ENCODE data around the gene PTPRH.

PTPRH gene

GRCh38 chr19:55247621-55248099 lies 38.4 kb upstream of the PTPRH start:
- Histone ChIP-seq H3K36me3 (ENCODE audit: insufficient read depth, low read length) (peaks cover 25% of the 10 kb centered on the region; the same call in 1 of the 2 replicates), H3K9me3 (ENCODE audit: low read depth, low read length) (no peaks in the 10 kb centered on the region), H3K4me3 (no peak overlapping the region), H3K9ac (ENCODE audit: insufficient read length) (no peak overlapping the region), H3K27ac (no peak overlapping the region)
- TF ChIP-seq EZH2 (IDR thresholded peaks at IDR 0.05) (no peak), POLR2AphosphoS5 (IDR thresholded peaks at IDR 0.05; ENCODE audit: borderline replicate concordance, low read depth, low read length) (no peak), FOXP2 (optimal IDR thresholded peaks at IDR 0.05; ENCODE audit: control extremely low read depth, extremely low read length, insufficient read depth) (no peak)
- no peak for DNase-seq (ENCODE audit: low read depth, low spot score)

GRCh38 chr19:55246462-55247451 lies 37.5 kb upstream of the PTPRH start:
- Histone ChIP-seq H3K9me3 (ENCODE audit: low read depth, low read length) (no peaks in the 10 kb centered on the region), H3K36me3 (ENCODE audit: insufficient read depth, low read length) (peaks cover 34% of the 10 kb centered on the region), H3K4me3 (no peak overlapping the region), H3K9ac (ENCODE audit: insufficient read length) (no peak overlapping the region), H3K27ac (no peak overlapping the region)
- no peak for DNase-seq (ENCODE audit: low read depth, low spot score)
- TF ChIP-seq POLR2AphosphoS5 (IDR thresholded peaks at IDR 0.05; ENCODE audit: borderline replicate concordance, low read depth, low read length) (no peak), EZH2 (IDR thresholded peaks at IDR 0.05) (no peak)

DNA sequence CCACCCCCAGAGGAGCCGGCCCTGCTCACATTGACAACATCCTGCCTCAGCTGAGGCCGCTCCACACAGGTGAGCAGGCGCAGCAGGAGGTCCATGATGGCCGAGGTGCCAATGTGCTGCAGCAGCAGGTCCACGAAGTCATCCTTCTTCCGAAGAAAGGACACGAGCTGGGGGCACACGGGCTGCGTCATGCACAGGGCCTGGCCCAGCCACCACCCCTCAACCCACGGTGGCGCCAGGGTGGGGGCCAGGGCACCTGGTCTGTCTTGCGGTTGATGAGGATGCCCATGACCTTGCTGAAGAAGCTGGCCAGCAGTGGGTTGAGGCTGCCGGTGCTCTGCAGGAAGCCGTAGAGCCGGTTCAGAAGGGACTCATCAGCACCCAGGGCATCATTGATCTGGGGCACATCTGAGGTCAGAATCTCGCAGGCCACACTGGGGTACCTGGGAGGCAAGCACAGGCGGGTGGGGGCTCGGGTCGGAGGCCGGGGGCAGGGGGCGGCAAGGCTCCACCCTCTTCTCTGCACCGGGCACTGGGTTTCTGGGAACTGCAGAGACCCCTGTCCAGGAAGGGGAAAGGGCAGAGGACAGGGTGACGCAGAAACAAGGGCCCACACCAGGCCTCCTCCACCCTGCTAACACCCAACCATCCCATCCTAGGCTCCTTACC lies 36.1 kb upstream of the PTPRH start:
- TF ChIP-seq EZH2 (IDR thresholded peaks at IDR 0.05): no peak
- TF ChIP-seq POLR2AphosphoS5 (IDR thresholded peaks at IDR 0.05; ENCODE audit: borderline replicate concordance, low read depth, low read length): no peak
- TF ChIP-seq FOXP2 (optimal IDR thresholded peaks at IDR 0.05; ENCODE audit: control extremely low read depth, extremely low read length, insufficient read depth): no peak
- Histone ChIP-seq H3K36me3 (ENCODE audit: insufficient read depth, low read length) (peaks cover 44% of the 10 kb centered on the region), H3K9me3 (ENCODE audit: low read depth, low read length) (no peaks in the 10 kb centered on the region), H3K9ac (ENCODE audit: insufficient read length) (no peak overlapping the region), H3K4me3 (no peak overlapping the region), H3K27ac (no peak overlapping the region)
- no peak for DNase-seq (ENCODE audit: low read depth, low spot score)

GRCh38 chr19:55244004-55244680 lies 34.8 kb upstream of the PTPRH start:
- DNase-seq (ENCODE audit: low read depth, low spot score): no peak
- H3K9me3 ChIP-seq (ENCODE audit: low read depth, low read length): no peaks in the 10 kb centered on the region
- peaks cover 54% of the 10 kb centered on the region for H3K36me3 ChIP-seq (ENCODE audit: insufficient read depth, low read length)
- H3K27ac ChIP-seq: no peak overlapping the region
- H3K9ac ChIP-seq (ENCODE audit: insufficient read length): no peak overlapping the region
- TF ChIP-seq EZH2 (IDR thresholded peaks at IDR 0.05) (no peak), POLR2AphosphoS5 (IDR thresholded peaks at IDR 0.05; ENCODE audit: borderline replicate concordance, low read depth, low read length) (no peak), FOXP2 (optimal IDR thresholded peaks at IDR 0.05; ENCODE audit: control extremely low read depth, extremely low read length, insufficient read depth) (no peak)
- H3K4me3 ChIP-seq: no peak overlapping the region

GRCh38 chr19:55242517-55242916 lies 33.2 kb upstream of the PTPRH start:
- no peak overlapping the region for H3K4me3 ChIP-seq
- DNase-seq (ENCODE audit: low read depth, low spot score): no peak
- H3K36me3 ChIP-seq (ENCODE audit: insufficient read depth, low read length): peaks cover 68% of the 10 kb centered on the region
- TF ChIP-seq FOXP2 (optimal IDR thresholded peaks at IDR 0.05; ENCODE audit: control extremely low read depth, extremely low read length, insufficient read depth) (no peak), EZH2 (IDR thresholded peaks at IDR 0.05) (no peak), POLR2AphosphoS5 (IDR thresholded peaks at IDR 0.05; ENCODE audit: borderline replicate concordance, low read depth, low read length) (no peak)
- no peak overlapping the region for H3K27ac ChIP-seq
- H3K9me3 ChIP-seq (ENCODE audit: low read depth, low read length): no peaks in the 10 kb centered on the region
- H3K9ac ChIP-seq (ENCODE audit: insufficient read length): no peak overlapping the region

DNA sequence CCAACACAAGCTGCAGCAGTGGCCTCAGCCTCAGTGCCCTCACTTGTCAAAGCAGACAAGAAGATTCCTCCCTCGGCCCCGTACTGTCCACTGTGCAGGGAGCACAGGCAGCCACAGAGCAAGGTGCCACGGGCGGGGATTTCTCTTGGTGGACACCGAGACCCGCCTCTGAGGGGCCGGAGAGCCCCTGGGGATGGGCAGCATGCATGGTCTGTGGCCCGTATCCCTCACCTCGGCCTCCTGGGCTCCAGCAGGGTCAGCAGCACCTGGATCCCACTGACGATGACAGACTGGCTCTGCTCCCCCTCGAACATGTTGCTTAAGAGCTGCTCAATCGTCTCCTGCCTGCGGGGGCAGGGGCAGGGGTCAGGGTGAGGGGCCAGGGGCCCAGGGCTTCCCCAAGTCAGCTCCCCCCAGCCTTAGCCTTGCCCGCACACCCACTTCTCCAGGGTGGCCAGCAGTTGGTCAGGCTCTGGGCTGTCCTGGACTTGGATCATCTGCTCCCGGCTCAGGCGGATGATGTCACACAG lies 32.7 kb upstream of the PTPRH start:
- Histone ChIP-seq H3K36me3 (ENCODE audit: insufficient read depth, low read length) (peaks cover 73% of the 10 kb centered on the region), H3K9me3 (ENCODE audit: low read depth, low read length) (no peaks in the 10 kb centered on the region), H3K27ac (no peak overlapping the region), H3K9ac (ENCODE audit: insufficient read length) (no peak overlapping the region), H3K4me3 (no peak overlapping the region)
- TF ChIP-seq EZH2 (IDR thresholded peaks at IDR 0.05) (no peak), FOXP2 (optimal IDR thresholded peaks at IDR 0.05; ENCODE audit: control extremely low read depth, extremely low read length, insufficient read depth) (no peak), POLR2AphosphoS5 (IDR thresholded peaks at IDR 0.05; ENCODE audit: borderline replicate concordance, low read depth, low read length) (no peak)
- DNase-seq (ENCODE audit: low read depth, low spot score): no peak

GRCh38 chr19:55241143-55241934 lies 32.0 kb upstream of the PTPRH start:
- DNase-seq (ENCODE audit: low read depth, low spot score): no peak
- Histone ChIP-seq H3K9ac (ENCODE audit: insufficient read length) (no peak overlapping the region), H3K9me3 (ENCODE audit: low read depth, low read length) (no peaks in the 10 kb centered on the region), H3K4me3 (no peak overlapping the region), H3K36me3 (ENCODE audit: insufficient read depth, low read length) (peaks cover 76% of the 10 kb centered on the region), H3K27ac (no peak overlapping the region)
- TF ChIP-seq EZH2 (IDR thresholded peaks at IDR 0.05) (no peak), POLR2AphosphoS5 (IDR thresholded peaks at IDR 0.05; ENCODE audit: borderline replicate concordance, low read depth, low read length) (no peak), FOXP2 (optimal IDR thresholded peaks at IDR 0.05; ENCODE audit: control extremely low read depth, extremely low read length, insufficient read depth) (no peak)
